DMS79 (cell line): ENCODE results near the gene ADAMTS2.
"Not testable (repeated sequence)": the region's sequence is repeated elsewhere in the genome, so short reads cannot be mapped to it uniquely, and the experiment has no call there.

Experiments
- DNase-seq: peaks from one replicate; lab custom pipeline; 2025; lab: John Stamatoyannopoulos, UW

ADAMTS2 gene

DNA sequence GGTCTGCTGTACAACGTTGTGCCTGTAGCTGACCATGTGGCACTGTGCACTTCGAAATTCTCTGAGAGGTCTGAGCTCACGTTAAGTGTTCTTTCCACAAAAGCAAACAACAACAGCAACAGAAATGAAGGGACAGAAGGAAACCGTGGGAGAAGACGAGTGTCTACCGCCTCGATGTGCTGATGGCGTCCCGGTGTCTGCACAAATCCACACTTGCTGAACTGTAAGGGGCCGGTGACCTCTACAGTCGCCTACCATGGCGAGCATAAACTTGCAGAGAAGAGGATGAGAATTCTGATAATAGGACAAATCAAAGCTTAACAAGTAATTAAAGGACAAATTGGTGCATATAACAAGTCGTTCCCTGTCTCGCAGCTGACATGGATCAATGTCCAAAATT lies 114.0 kb downstream of the ADAMTS2 start:
- DNase-seq = no peak

- no peak for DNase-seq
Observed at GRCh38 chr5:179230061-179230461, 115.2 kb downstream of the ADAMTS2 start.

DNA sequence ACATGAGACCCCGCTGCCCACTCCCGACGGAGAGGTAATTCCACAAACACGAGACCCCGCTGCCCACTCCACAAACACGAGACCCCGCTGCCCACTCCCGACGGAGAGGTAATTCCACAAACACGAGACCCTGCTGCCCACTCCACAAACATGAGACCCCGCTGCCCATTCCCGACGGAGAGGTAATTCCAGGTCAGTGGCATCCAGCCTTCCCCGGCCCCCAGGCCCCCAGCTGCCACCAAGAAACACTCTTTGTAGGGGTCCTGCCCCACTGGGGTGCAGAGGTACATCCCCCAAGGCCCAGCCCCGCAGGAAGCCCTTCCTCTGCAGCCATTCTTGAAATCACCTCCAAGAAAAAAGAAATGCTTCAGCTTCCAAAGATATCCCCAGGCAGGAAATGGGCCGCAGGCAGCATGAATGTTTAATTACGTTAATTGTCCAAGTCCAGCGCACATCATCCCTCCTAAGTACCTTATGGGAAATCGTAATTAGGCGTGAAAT lies 115.9 kb downstream of the ADAMTS2 start:
- no peak for DNase-seq

DNA sequence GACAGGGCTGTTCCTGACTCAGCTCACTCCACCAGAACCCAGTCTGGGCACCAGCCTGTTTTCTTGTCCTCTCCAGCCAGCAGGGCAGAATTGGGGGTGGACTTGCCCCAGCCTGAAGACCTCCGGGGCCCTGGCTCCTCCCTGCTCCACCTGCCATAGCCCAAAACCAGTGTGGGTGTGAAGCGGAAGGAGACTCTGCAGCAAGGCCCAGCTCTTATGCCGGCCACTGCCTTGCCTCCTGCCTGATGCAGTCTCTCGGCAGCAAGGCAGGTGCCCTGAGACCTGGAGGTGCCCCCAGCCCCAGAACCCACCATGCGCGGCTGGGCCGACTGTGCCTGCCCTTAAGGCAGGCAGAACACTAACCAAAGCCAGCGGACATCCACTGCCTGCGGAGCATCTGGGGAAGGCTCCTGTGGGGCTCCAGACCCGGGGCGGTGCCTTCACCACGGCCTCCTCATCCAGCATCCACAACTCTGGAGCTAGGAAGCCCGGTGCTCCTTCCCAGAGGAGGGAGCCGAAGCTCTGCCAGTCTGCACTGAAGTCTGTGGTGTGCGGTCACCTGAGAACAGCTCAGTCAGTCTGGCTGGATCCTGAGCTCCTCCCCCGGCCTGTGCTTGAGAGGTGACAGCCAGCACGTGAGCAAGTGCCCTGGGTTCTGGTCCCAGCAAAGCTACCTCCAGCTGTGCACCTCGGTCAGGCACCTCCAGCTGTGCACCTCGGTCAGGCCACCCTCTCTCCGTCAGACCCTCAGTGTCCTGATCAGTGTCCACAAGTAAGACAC lies 116.7 kb downstream of the ADAMTS2 start:
- no peak for DNase-seq

GRCh38 chr5:179227580-179228311 lies 117.5 kb downstream of the ADAMTS2 start:
- DNase-seq = no peak

- no peak for DNase-seq
Observed at GRCh38 chr5:179227229-179227579, 118.1 kb downstream of the ADAMTS2 start.

GRCh38 chr5:179226696-179227095 lies 118.6 kb downstream of the ADAMTS2 start:
- no peak for DNase-seq

DNA sequence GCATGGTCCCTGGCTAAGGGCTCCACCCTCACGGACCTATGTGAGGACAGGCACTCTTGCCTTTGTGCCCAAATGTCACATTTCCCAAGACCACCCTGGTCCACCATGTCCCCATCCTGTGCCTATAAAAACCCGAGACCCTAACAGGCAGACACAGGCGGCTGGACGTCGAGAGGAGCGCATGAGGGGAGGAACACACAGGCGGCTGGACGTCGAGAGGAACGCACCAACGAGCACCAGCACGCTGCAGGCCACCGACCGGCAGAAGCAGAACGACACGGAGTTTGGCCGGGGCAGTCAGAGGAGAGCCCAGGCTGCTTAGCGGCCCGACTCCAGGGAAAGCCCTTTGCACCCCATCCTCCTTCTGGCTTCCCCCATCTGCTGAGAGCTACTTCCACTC lies 119.9 kb downstream of the ADAMTS2 start:
- DNase-seq = no peak

DNA sequence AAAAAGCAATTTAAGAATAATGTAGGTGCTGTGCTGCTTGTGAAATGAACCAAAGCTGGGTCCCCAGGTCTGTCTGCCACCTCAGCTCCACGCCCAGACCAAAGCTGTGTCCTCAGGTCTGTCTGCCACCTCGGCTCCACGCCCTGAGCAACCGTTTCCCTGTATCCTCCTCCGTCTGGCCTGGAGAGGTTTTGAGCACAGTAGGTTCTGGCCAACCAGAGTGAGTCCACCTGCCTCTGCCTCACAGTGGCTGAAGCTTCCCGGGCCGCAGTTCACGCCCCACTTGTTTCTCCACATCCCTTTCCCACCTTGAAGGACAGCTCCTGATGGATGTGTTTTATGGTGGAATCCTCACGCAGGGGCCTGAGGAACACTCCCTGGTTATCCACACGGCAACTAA lies 120.5 kb downstream of the ADAMTS2 start:
- no peak for DNase-seq

DNA sequence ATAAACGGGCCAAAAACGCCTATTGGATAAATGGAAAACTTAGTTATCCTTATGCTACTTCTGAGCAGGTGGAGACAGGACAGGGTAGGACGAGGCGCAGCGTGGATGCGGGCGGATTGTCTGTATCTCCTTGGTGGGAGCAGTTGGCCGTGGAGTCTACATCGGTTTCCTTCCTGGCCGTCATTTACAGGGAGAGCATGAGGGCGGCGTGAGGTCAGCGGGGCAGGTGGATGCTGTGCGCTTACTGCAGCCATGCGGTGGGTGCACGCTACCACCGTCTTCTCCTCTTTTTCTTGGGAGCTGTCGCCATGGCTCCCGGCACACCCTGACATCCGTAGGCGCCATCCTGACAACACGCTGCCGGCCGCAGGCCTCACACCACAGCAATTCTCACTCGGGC lies 121.3 kb downstream of the ADAMTS2 start:
- DNase-seq = no peak

DNA sequence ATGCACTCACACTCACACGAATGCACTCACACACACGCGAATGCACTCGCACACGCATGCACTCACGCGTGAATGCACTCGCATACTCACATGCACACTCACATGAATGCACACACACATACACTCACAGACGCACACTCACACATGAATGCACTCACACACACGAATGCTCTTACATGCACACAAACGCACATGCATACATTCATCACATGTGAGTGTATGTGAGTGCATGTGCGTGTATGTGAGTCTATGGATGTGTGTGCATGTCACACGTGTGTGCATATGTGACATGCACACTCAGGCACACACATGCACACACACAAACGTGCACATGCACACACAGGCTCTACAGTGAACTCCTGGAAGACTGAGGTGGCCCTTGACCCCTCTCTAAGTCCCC lies 121.7 kb downstream of the ADAMTS2 start:
- DNase-seq = no peak

DNA sequence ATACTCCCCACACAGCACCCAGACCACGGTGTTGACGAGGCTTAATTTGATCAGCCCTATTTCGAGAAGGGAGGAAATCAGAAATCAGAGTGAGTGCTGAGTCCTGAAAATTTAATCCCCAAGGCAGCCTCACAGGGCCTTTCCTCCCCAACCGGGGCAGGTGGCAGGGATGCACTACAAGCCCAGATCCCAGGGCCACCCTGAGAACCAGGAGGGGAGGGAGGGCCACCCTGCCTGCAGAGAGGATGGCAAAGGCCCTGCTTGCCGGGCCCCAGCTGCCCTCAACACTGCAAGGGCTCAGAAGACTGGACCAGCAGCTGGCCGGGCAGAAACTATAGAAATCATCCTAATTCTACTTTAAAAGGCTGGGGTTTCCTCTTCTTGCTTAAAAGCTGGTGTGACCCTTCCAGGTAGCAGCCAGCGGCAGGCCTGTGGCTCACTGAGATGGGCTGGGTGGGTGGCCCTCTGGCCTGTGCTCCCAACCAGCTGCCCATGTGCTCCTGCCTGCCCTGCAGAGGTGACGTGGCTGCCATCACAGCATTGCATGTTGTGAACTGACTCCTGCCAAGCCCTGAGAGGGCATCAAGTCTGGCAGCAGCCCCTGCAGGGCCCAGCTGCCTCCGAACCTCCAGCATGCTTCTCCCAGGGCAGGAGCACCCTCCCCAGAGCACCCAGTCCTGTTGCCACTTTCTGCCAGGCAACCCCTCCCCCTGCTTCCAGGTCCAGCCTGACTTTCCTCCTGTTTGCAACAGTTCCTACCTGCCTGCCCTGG lies 122.8 kb downstream of the ADAMTS2 start:
- DNase-seq = no peak

GRCh38 chr5:179221877-179222220 lies 123.4 kb downstream of the ADAMTS2 start:
- no peak for DNase-seq

DNA sequence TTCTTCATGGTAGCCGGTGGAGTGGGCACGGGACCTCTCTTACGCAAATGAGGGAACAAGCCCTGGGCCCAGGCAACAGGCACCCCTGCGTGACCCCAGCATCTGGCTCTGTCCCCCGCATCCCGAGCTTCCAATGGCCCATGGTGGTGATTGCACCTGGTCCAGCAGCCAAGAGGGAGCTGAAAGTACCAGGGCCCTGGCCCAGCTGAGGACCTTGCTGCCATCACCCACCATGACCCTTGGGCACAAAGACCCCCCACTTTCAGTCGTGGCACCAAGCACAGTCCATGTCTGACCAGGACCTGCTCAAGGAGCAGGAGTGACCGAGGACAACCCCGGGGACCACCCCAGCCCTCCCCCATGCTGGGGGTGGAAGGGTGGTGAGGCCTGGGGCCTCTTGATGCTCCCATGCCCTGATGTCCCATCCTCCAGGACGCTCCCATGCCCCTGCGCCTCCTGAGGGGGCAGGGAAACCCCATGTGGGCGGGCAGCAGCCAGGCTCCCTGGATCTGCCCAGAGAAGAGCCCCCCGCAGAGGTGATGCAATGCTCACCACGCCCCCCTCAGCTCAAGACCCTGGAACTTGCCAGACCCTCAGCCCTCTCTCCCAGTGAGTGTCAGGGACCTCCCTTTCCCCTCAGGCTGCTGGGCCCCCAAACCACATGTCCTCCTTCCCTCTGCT lies 123.9 kb downstream of the ADAMTS2 start:
- DNase-seq = no peak

DNA sequence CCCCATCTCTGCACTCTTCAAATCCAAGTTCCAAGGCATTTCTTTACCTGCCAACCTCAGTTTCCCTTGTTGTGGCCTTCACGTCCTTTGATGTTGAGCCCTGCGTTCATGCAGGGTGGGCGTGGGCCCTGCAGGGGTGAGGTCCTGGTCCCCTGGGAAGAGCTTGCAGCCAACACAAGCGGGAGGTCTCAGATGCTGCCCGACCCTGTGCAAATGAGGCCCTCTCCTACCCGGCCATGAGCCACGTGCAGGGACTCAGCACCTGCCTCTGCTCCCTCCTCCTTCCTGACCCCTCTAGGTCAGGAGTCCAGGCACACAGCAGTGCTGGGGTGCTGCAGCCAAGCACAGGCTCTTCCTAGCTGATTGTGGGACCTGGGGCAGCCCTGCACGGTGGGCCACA lies 124.5 kb downstream of the ADAMTS2 start:
- no peak for DNase-seq

DNA sequence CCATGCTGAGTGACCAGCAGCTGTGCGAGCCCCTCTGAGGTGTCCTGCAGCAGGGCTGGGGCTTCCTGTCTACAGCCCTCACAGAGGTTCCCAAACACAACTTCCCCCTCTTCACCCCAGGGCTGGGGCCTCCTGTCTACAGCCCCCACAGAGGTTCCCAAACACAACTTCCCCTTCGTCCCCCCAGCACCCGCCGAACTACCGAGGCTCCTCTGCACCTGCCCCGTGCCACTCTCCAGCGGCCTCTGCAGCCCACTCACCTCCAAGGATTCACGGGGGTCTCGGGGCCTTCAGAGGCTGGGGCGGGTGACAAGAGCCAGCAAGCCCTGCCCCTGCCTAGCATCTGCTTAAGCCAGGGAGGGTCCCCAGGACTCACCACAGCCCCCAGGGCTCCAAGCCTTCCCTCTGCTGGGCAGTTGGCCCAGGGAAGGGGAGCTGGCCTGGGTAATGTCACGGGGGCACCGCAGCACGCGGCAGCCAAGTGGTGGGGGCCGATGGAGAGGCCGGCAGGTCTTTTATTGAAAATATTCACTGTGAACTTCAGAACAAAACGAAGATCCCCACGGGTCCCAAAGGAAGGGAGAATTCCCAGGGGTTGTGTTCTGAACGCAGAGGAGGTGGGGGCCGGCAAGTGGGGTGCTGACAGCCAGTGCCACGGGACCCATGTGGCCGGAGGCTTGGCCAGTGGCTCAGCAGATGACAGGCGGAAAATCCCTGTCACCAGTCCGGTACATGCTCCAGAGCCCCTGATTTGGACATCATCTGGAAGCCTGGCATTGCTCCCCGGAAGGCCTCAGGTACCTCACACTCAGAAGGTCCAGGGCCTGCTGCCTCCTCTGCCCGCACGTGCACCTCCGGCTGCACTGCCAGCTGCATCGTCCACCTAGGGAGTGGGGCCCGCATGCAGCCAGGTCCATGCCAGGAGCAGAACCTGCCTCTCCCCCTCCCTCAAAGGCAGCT lies 125.3 kb downstream of the ADAMTS2 start:
- DNase-seq = no peak

- DNase-seq = no peak
Observed at GRCh38 chr5:179218943-179219330, 126.3 kb downstream of the ADAMTS2 start.

GRCh38 chr5:179217956-179218942 lies 127.0 kb downstream of the ADAMTS2 start:
- no peak for DNase-seq

DNA sequence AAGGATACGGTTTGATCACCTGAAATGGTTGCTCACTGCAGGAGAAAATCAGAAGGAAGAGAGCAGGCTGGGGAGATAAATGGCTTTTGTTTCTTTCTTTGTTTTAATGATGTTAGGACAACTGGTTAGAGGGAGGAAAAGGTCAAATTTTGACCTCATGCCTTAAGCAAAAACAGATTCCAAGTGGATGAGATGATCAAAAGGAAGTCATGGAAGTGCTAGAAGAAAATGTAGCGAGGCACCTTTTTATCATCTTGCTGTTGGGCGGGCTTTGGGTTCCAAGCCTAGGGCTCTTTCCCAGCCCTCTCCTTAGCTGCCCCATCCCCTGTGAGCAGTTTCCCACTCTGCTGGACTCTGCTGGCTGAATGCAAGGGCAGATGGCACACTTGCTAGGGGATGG lies 127.9 kb downstream of the ADAMTS2 start:
- no peak for DNase-seq

DNA sequence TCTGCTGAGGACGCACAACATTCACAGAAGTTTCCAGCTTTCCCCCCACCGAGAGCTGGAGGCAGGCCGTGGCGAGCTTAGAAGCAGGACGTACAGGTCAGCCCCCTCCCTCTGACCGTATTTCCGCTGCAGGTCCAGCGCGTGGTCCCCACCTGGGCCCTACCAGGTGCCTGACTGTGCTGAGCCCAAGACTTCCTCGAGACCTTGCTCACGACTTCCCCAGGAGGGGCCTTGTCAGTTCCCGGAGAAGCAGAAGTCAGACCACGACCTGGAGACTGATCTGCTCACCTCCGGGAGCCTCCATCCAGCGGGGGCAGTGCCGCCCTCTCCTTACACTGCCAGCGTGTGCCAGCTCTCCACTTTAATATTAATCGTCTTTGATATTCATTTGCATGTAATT lies 128.9 kb downstream of the ADAMTS2 start:
- DNase-seq = not testable (repeated sequence)
